ENCODE results near the gene ETV5.

The ETV5 gene

GRCh38 chr3:186096290-186096689, 12.6 kb downstream of the ETV5 start:
- TF ChIP-seq CTCF (IDR thresholded peaks at IDR 0.05; ENCODE audit: insufficient read depth, low read depth, low read length, missing control alignments): no peak
- DNase-seq (ENCODE audit: low read depth): no peak
- no peak overlapping the region for H3K4me3 ChIP-seq (ENCODE audit: low read depth, low read length)

GRCh38 chr3:186095561-186096081, 13.3 kb downstream of the ETV5 start:
- no peak overlapping the region for H3K4me3 ChIP-seq (ENCODE audit: low read depth, low read length)
- TF ChIP-seq CTCF (IDR thresholded peaks at IDR 0.05; ENCODE audit: insufficient read depth, low read depth, low read length, missing control alignments): no peak
- DNase-seq (ENCODE audit: low read depth): no peak

- DNase-seq (ENCODE audit: low read depth): no peak
- H3K4me3 ChIP-seq (ENCODE audit: low read depth, low read length): no peak overlapping the region
- no peak for TF ChIP-seq CTCF (IDR thresholded peaks at IDR 0.05; ENCODE audit: insufficient read depth, low read depth, low read length, missing control alignments)
Observed at GRCh38 chr3:186094696-186095425, 14.0 kb downstream of the ETV5 start.

- DNase-seq (ENCODE audit: low read depth): no peak
- no peak overlapping the region for H3K4me3 ChIP-seq (ENCODE audit: low read depth, low read length)
- no peak for TF ChIP-seq CTCF (IDR thresholded peaks at IDR 0.05; ENCODE audit: insufficient read depth, low read depth, low read length, missing control alignments)
Observed at GRCh38 chr3:186094271-186094670, 14.6 kb downstream of the ETV5 start.

- DNase-seq (ENCODE audit: low read depth): no peak
- no peak overlapping the region for H3K4me3 ChIP-seq (ENCODE audit: low read depth, low read length)
- no peak for TF ChIP-seq CTCF (IDR thresholded peaks at IDR 0.05; ENCODE audit: insufficient read depth, low read depth, low read length, missing control alignments)
Observed at GRCh38 chr3:186093271-186093900, 15.5 kb downstream of the ETV5 start.

GRCh38 chr3:186092360-186093070, 16.4 kb downstream of the ETV5 start:
- no peak for TF ChIP-seq CTCF (IDR thresholded peaks at IDR 0.05; ENCODE audit: insufficient read depth, low read depth, low read length, missing control alignments)
- H3K4me3 ChIP-seq (ENCODE audit: low read depth, low read length): no peak overlapping the region
- DNase-seq (ENCODE audit: low read depth): no peak
